Liver (tissue), 9 donors: ENCODE results near the gene TARS3. TPM values are rescaled to one million over a fixed set of nuclear protein-coding genes. Genes with fewer than 3 reads are reported as not detected.

ENCODE experiments used
- DNase-seq: peaks from one replicate; pipeline ENCODE4 v3.0.0-alpha.2; 2017; ENCODE audit warnings: low spot score
- H3K27ac ChIP-seq, 2 donors: one replicate each; pipeline ENCODE4 v1.7.0; 2013; ENCODE audit warnings: inconsistent platforms in 2 of 2, low read length in 2 of 2, control low read depth in 1 of 2, low read depth in 1 of 2, mild to moderate bottlenecking in 1 of 2
- H3K27me3 ChIP-seq, 4 donors: one replicate each; pipeline versions ENCODE4 v1.6.1 to v1.7.0; 2013; ENCODE audit warnings: low read length in 3 of 4, inconsistent platforms in 1 of 4, mild to moderate bottlenecking in 1 of 4, moderate library complexity in 1 of 4; ENCODE audit not compliant: control insufficient read depth in 4 of 4, insufficient read depth in 4 of 4
- H3K36me3 ChIP-seq, 4 donors: one replicate each; pipeline versions ENCODE4 v1.6.1 to v1.7.0; 2013; ENCODE audit warnings: low read length in 3 of 4, mild to moderate bottlenecking in 3 of 4, low read depth in 1 of 4, moderate library complexity in 1 of 4; ENCODE audit not compliant: control insufficient read depth in 4 of 4, insufficient read depth in 3 of 4
- H3K4me1 ChIP-seq, 4 donors: one replicate each; pipeline versions ENCODE4 v1.6.1 to v1.7.0; 2013; ENCODE audit warnings: low read length in 3 of 4, mild to moderate bottlenecking in 3 of 4, moderate library complexity in 1 of 4; ENCODE audit not compliant: control insufficient read depth in 4 of 4, insufficient read depth in 4 of 4
- H3K4me3 ChIP-seq, 3 donors: one replicate each; pipeline versions ENCODE4 v1.6.1 to v1.7.0; 2013; ENCODE audit warnings: low read length in 3 of 3, control low read depth in 1 of 3, low read depth in 1 of 3, mild to moderate bottlenecking in 1 of 3
- H3K9ac ChIP-seq, 2 donors: one replicate each; pipeline ENCODE4 v1.7.0; 2013; ENCODE audit warnings: low read length in 2 of 2, mild to moderate bottlenecking in 2 of 2, moderate library complexity in 2 of 2, control low read depth in 1 of 2, low read depth in 1 of 2
- H3K9me3 ChIP-seq, 4 donors: one replicate each; pipeline versions ENCODE4 v1.6.1 to v1.7.0; 2013; ENCODE audit warnings: low read length in 3 of 4; ENCODE audit not compliant: control insufficient read depth in 4 of 4
- EGR1 ChIP-seq, 2 donors: IDR thresholded peaks; 2 replicates each; pipeline ENCODE4 v1.6.1; 2016 to 2018; ENCODE audit warnings: antibody characterized with exemption in 2 of 2, low read depth in 2 of 2
- FOXA1 ChIP-seq: IDR thresholded peaks from 2 replicates; pipeline ENCODE4 v1.6.1; 2016; ENCODE audit warnings: antibody characterized with exemption
- FOXA2 ChIP-seq: IDR thresholded peaks from 2 replicates; pipeline ENCODE4 v1.6.1; 2016; ENCODE audit warnings: antibody characterized with exemption
- GABPA ChIP-seq, 2 donors: IDR thresholded peaks in 1 of 2; conservative IDR thresholded peaks in 1 of 2; 2 replicates each; pipeline ENCODE4 v1.6.1; 2016; ENCODE audit warnings: antibody characterized with exemption in 2 of 2, mild to moderate bottlenecking in 1 of 2, moderate library complexity in 1 of 2
- HNF4A ChIP-seq, 2 donors: conservative IDR thresholded peaks; 2 replicates each; pipeline ENCODE4 v1.6.1; 2016; ENCODE audit warnings: antibody characterized with exemption in 2 of 2, mild to moderate bottlenecking in 2 of 2
- HNF4G ChIP-seq: IDR thresholded peaks from 2 replicates; pipeline ENCODE4 v1.6.1; 2016; ENCODE audit warnings: antibody characterized with exemption
- JUND ChIP-seq, 2 donors: IDR thresholded peaks; 2 replicates each; pipeline ENCODE4 v1.6.1; 2016; ENCODE audit warnings: antibody characterized with exemption in 2 of 2
- NR2F2 ChIP-seq: IDR thresholded peaks from 2 replicates; pipeline ENCODE4 v1.6.1; 2016; ENCODE audit warnings: antibody characterized with exemption
- RAD21 ChIP-seq, 2 donors: IDR thresholded peaks; 2 replicates each; pipeline ENCODE4 v1.6.1; 2016; ENCODE audit warnings: antibody characterized with exemption in 2 of 2, mild to moderate bottlenecking in 2 of 2
- RXRA ChIP-seq, 2 donors: IDR thresholded peaks; 2 replicates each; pipeline ENCODE4 v1.6.1; 2017 to 2018; ENCODE audit warnings: antibody characterized with exemption in 2 of 2, mild to moderate bottlenecking in 1 of 2
- SP1 ChIP-seq: IDR thresholded peaks from 2 replicates; pipeline ENCODE4 v1.6.1; 2018; ENCODE audit warnings: antibody characterized with exemption, mild to moderate bottlenecking
- TAF1 ChIP-seq: conservative IDR thresholded peaks from 2 replicates; pipeline ENCODE4 v1.6.1; 2016; ENCODE audit warnings: antibody characterized with exemption, mild to moderate bottlenecking
- YY1 ChIP-seq: IDR thresholded peaks from 2 replicates; pipeline ENCODE4 v1.6.1; 2016; ENCODE audit warnings: antibody characterized with exemption, mild to moderate bottlenecking
- WGBS: extraction: QIAGEN DNeasy Blood & Tissue Kit; methylation state at CpG from one replicate; pipeline ENCODE4 v1.1.7; 2013; 5-methylcytosine and 5-hydroxymethylcytosine counted together
- polyA plus RNA-seq, 2 donors: library from polyadenylated mRNA; stranded (reverse) in 1 of 2; unstranded in 1 of 2; fragments of 200-250 nt in 1 of 2; fragments of >200 nt in 1 of 2; fragmentation: Nextera tagmentation in 1 of 2; extraction: Ambion mirVana in 1 of 2; gene quantifications; one replicate each; pipeline versions ENCODE4 v1.2.1 to v1.2.3, GENCODE V29; 2013 to 2015
- total RNA-seq, 2 donors: library from RNA; depleted of rRNA; stranded (reverse); fragments of >200 nt; gene quantifications; one replicate each; pipeline ENCODE4 v1.2.3, GENCODE V29; 2014
- TF ChIP-seq, protein P1 (sequence below): IDR thresholded peaks from 2 replicates; pipeline ENCODE4 v1.6.1; 2016; ENCODE audit warnings: antibody characterized with exemption
- TF ChIP-seq, protein P2 (sequence below): IDR thresholded peaks from 2 replicates; pipeline ENCODE4 v1.6.1; 2016; ENCODE audit warnings: antibody characterized with exemption
- TF ChIP-seq, protein P3 (sequence below): fragments of 150-350 bp; IDR thresholded peaks from 2 replicates; pipeline ENCODE4 v1.5.1; 2017; ENCODE audit warnings: improper control_type of control experiment, low read depth, low read length; ENCODE audit not compliant: missing input control
- TF ChIP-seq, protein P4 (sequence below): IDR thresholded peaks from 2 replicates; pipeline ENCODE4 v1.6.1; 2016; ENCODE audit warnings: antibody characterized with exemption
- TF ChIP-seq, protein P5 (sequence below): IDR thresholded peaks from 2 replicates; pipeline ENCODE4 v1.6.1; 2016; ENCODE audit warnings: antibody characterized with exemption, mild to moderate bottlenecking
- donor health status: healthy.
- donor health status: healthy.
- donor health status: healthy.
- donor health status: healthy.
- donor health status: healthy.

Gene TARS3
- total and polyA plus RNA-seq, 4 donors = 2.3 to 7.8 (median 4.0) TPM

DNA sequence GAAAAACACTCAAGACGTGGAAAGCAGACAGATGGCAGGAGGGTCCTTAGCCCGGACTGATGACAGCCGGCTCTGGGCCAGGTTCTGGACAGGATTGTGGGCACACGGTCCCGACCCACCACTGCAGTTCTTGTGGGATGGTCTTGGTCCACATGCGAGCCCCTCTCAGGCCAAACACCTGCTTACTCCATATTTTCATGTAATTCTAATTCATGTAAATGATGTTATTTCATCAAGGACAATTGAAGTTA is 104.7 kb downstream of the TARS3 start:
- TF ChIP-seq, protein P1, sequence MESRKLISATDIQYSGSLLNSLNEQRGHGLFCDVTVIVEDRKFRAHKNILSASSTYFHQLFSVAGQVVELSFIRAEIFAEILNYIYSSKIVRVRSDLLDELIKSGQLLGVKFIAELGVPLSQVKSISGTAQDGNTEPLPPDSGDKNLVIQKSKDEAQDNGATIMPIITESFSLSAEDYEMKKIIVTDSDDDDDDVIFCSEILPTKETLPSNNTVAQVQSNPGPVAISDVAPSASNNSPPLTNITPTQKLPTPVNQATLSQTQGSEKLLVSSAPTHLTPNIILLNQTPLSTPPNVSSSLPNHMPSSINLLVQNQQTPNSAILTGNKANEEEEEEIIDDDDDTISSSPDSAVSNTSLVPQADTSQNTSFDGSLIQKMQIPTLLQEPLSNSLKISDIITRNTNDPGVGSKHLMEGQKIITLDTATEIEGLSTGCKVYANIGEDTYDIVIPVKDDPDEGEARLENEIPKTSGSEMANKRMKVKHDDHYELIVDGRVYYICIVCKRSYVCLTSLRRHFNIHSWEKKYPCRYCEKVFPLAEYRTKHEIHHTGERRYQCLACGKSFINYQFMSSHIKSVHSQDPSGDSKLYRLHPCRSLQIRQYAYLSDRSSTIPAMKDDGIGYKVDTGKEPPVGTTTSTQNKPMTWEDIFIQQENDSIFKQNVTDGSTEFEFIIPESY = no peak
- TF ChIP-seq, protein P2, sequence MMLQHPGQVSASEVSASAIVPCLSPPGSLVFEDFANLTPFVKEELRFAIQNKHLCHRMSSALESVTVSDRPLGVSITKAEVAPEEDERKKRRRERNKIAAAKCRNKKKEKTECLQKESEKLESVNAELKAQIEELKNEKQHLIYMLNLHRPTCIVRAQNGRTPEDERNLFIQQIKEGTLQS = no peak
- no peak for TF ChIP-seq YY1
- TF ChIP-seq JUND (IDR thresholded peaks at IDR 0.05) = no peak
- TF ChIP-seq, protein P3, sequence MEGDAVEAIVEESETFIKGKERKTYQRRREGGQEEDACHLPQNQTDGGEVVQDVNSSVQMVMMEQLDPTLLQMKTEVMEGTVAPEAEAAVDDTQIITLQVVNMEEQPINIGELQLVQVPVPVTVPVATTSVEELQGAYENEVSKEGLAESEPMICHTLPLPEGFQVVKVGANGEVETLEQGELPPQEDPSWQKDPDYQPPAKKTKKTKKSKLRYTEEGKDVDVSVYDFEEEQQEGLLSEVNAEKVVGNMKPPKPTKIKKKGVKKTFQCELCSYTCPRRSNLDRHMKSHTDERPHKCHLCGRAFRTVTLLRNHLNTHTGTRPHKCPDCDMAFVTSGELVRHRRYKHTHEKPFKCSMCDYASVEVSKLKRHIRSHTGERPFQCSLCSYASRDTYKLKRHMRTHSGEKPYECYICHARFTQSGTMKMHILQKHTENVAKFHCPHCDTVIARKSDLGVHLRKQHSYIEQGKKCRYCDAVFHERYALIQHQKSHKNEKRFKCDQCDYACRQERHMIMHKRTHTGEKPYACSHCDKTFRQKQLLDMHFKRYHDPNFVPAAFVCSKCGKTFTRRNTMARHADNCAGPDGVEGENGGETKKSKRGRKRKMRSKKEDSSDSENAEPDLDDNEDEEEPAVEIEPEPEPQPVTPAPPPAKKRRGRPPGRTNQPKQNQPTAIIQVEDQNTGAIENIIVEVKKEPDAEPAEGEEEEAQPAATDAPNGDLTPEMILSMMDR = no peak
- TF ChIP-seq EGR1 (IDR thresholded peaks at IDR 0.05; ENCODE audit: low read depth in 2 of 2) = no peak
- no peak for TF ChIP-seq FOXA1
- TF ChIP-seq SP1 = no peak
- TF ChIP-seq FOXA2 = no peak
- no peak for TF ChIP-seq HNF4A (conservative IDR thresholded peaks at IDR 0.05)
- no peak for TF ChIP-seq HNF4G
- no peak for TF ChIP-seq NR2F2
- TF ChIP-seq TAF1 = no peak
- Histone ChIP-seq H3K9me3 (no peaks in the 10 kb centered on the region), H3K27ac (no peak overlapping the region), H3K9ac (no peak overlapping the region), H3K36me3 (no peaks in the 10 kb centered on the region), H3K4me1 (peaks cover 0 to 21% (median 11%) of the 10 kb centered on the region in 4 donors), H3K27me3 (no peaks in the 10 kb centered on the region), H3K4me3 (no peak overlapping the region)
- DNase-seq = no peak
- WGBS = 93% methylated on average over 6 of the region's 6 CpGs

DNA sequence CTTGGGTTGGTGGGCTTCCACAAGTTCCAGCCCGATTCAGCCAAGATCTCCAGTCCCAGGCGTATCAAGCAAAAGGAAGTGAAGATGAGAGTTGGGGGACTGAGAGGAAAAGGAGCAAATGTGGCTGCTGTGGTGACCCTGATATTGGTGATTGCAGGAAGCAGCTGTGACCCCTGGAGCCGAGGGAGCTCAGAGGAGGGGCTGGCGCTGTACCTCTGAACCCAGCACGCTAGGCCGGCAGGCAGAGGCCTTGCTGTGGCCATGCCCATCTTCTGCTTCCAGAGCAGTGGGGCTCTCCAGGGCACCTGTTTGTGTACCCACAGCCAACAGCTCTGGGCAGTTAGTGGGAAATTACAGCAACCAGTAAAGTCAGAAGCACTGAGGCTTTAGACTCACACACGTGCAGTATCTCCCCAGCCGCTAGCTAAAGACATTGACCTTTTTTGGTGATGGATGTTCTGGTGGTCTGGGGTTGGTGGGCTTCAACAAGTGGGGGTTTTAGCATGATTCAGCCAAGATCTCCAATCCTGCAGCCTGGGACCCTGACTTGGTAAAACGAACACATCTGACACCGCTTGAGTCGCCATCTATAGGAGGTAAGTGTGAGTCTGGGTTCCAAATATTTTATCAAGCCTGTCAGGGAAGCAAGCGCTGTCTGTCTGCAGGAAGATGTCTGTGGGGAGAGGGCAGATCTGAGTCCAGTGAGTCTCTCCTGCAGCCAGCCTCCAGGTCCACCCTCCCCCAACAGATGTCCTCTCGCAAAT is 105.2 kb downstream of the TARS3 start:
- DNase-seq = no peak
- no peak for TF ChIP-seq YY1
- TF ChIP-seq RXRA (IDR thresholded peaks at IDR 0.05) = no peak
- TF ChIP-seq, protein P2 = no peak
- no peak for TF ChIP-seq NR2F2
- no peak for TF ChIP-seq JUND (IDR thresholded peaks at IDR 0.05)
- no peak for TF ChIP-seq TAF1
- TF ChIP-seq, protein P4, sequence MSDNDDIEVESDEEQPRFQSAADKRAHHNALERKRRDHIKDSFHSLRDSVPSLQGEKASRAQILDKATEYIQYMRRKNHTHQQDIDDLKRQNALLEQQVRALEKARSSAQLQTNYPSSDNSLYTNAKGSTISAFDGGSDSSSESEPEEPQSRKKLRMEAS = no peak
- no peak for TF ChIP-seq GABPA (IDR thresholded peaks at IDR 0.05 in 1 of 2, conservative IDR thresholded peaks at IDR 0.05 in 1 of 2)
- TF ChIP-seq HNF4A (conservative IDR thresholded peaks at IDR 0.05) = no peak
- no peak for TF ChIP-seq HNF4G
- TF ChIP-seq FOXA2 = no peak
- TF ChIP-seq FOXA1 = no peak
- no peak for TF ChIP-seq SP1
- TF ChIP-seq EGR1 (IDR thresholded peaks at IDR 0.05; ENCODE audit: low read depth in 2 of 2) = no peak
- TF ChIP-seq, protein P5, sequence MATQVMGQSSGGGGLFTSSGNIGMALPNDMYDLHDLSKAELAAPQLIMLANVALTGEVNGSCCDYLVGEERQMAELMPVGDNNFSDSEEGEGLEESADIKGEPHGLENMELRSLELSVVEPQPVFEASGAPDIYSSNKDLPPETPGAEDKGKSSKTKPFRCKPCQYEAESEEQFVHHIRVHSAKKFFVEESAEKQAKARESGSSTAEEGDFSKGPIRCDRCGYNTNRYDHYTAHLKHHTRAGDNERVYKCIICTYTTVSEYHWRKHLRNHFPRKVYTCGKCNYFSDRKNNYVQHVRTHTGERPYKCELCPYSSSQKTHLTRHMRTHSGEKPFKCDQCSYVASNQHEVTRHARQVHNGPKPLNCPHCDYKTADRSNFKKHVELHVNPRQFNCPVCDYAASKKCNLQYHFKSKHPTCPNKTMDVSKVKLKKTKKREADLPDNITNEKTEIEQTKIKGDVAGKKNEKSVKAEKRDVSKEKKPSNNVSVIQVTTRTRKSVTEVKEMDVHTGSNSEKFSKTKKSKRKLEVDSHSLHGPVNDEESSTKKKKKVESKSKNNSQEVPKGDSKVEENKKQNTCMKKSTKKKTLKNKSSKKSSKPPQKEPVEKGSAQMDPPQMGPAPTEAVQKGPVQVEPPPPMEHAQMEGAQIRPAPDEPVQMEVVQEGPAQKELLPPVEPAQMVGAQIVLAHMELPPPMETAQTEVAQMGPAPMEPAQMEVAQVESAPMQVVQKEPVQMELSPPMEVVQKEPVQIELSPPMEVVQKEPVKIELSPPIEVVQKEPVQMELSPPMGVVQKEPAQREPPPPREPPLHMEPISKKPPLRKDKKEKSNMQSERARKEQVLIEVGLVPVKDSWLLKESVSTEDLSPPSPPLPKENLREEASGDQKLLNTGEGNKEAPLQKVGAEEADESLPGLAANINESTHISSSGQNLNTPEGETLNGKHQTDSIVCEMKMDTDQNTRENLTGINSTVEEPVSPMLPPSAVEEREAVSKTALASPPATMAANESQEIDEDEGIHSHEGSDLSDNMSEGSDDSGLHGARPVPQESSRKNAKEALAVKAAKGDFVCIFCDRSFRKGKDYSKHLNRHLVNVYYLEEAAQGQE = no peak
- TF ChIP-seq RAD21 (IDR thresholded peaks at IDR 0.05) = no peak
- TF ChIP-seq, protein P3 = no peak
- TF ChIP-seq, protein P1 = no peak
- Histone ChIP-seq H3K9me3 (no peaks in the 10 kb centered on the region), H3K27ac (no peak overlapping the region), H3K27me3 (no peaks in the 10 kb centered on the region), H3K4me3 (no peak overlapping the region), H3K4me1 (peaks cover 0 to 26% (median 12%) of the 10 kb centered on the region in 4 donors), H3K36me3 (no peaks in the 10 kb centered on the region), H3K9ac (no peak overlapping the region)
- WGBS = 83% methylated on average over 13 of the region's 13 CpGs
